ENCODE results near the gene MRNIP.

Gene MRNIP

GRCh38 chr5:179800071-179800695 is 58.4 kb downstream of the MRNIP start:
- Histone ChIP-seq H2BK12ac (ENCODE audit: low read length) (no peak overlapping the region), H2AK5ac (ENCODE audit: low read length) (no peak overlapping the region), H3K9me3 (ENCODE audit: insufficient read depth, low read depth, low read length) (no peaks in the 10 kb centered on the region), H3K9ac (ENCODE audit: low read length) (no peak overlapping the region), H4K8ac (ENCODE audit: low read depth, low read length) (no peak overlapping the region), H3K27me3 (ENCODE audit: insufficient read depth, low read length) (no peaks in the 10 kb centered on the region), H3K27ac (ENCODE audit: low read depth, low read length) (no peak overlapping the region), H3K79me2 (ENCODE audit: control insufficient read depth, insufficient read depth, low read length, poor library complexity) (peaks cover 10% of the 10 kb centered on the region), H3K4me2 (ENCODE audit: low read length) (no peak overlapping the region), H4K91ac (ENCODE audit: low read depth, low read length) (no peak overlapping the region), H3K14ac (ENCODE audit: low read length) (no peak overlapping the region), H3K18ac (ENCODE audit: low read length) (no peak overlapping the region), H3K4me1 (ENCODE audit: control insufficient read depth in 1 of 2, insufficient read depth in 2 of 2, low read length in 2 of 2) (peaks cover 13 to 21% of the 10 kb centered on the region in 2 experiments), H4K12ac (ENCODE audit: low read depth, low read length) (no peak overlapping the region), H3K4ac (ENCODE audit: low read depth, low read length) (no peak overlapping the region), H3K4me3 (ENCODE audit: low read depth, low read length) (no peak overlapping the region), H3K79me1 (ENCODE audit: low read length) (peaks cover 7% of the 10 kb centered on the region), H3K23ac (ENCODE audit: low read length) (no peak overlapping the region), H2AFZ (ENCODE audit: insufficient read depth, low read length, poor library complexity) (no peak overlapping the region), H2BK120ac (ENCODE audit: insufficient read depth, low read length, poor library complexity) (no peak overlapping the region), H3K36me3 (ENCODE audit: control insufficient read depth in 1 of 2, insufficient read depth in 2 of 2, low read length in 2 of 2) (peaks cover 63% of the 10 kb centered on the region in 2 experiments), H2BK5ac (ENCODE audit: low read depth, low read length, poor library complexity) (no peak overlapping the region)
- WGBS (ENCODE audit: extremely low coverage, insufficient coverage, insufficient read length), result no CpG with 5 or more reads among the region's 21 CpGs
- DNase-seq, result no peak

- Histone ChIP-seq H3K14ac (ENCODE audit: low read length) (no peak overlapping the region), H3K4me1 (ENCODE audit: control insufficient read depth in 1 of 2, insufficient read depth in 2 of 2, low read length in 2 of 2) (peaks cover 14 to 20% of the 10 kb centered on the region in 2 experiments), H3K4me2 (ENCODE audit: low read length) (no peak overlapping the region), H2BK5ac (ENCODE audit: low read depth, low read length, poor library complexity) (no peak overlapping the region), H3K36me3 (ENCODE audit: control insufficient read depth in 1 of 2, insufficient read depth in 2 of 2, low read length in 2 of 2) (peaks cover 63% of the 10 kb centered on the region in 2 experiments), H3K27ac (ENCODE audit: low read depth, low read length) (no peak overlapping the region), H2AFZ (ENCODE audit: insufficient read depth, low read length, poor library complexity) (no peak overlapping the region), H3K4ac (ENCODE audit: low read depth, low read length) (no peak overlapping the region), H4K91ac (ENCODE audit: low read depth, low read length) (no peak overlapping the region), H3K9ac (ENCODE audit: low read length) (no peak overlapping the region), H2BK12ac (ENCODE audit: low read length) (no peak overlapping the region), H3K27me3 (ENCODE audit: insufficient read depth, low read length) (no peaks in the 10 kb centered on the region), H3K23ac (ENCODE audit: low read length) (no peak overlapping the region), H2AK5ac (ENCODE audit: low read length) (no peak overlapping the region), H3K18ac (ENCODE audit: low read length) (no peak overlapping the region), H4K12ac (ENCODE audit: low read depth, low read length) (no peak overlapping the region), H3K9me3 (ENCODE audit: insufficient read depth, low read depth, low read length) (no peaks in the 10 kb centered on the region), H2BK120ac (ENCODE audit: insufficient read depth, low read length, poor library complexity) (no peak overlapping the region), H3K79me2 (ENCODE audit: control insufficient read depth, insufficient read depth, low read length, poor library complexity) (peaks cover 6% of the 10 kb centered on the region), H4K8ac (ENCODE audit: low read depth, low read length) (no peak overlapping the region), H3K4me3 (ENCODE audit: low read depth, low read length) (no peak overlapping the region), H3K79me1 (ENCODE audit: low read length) (peaks cover 7% of the 10 kb centered on the region)
- no peak for DNase-seq
- WGBS (ENCODE audit: extremely low coverage, insufficient coverage, insufficient read length), result no CpG with 5 or more reads among the region's 5 CpGs
Measured at GRCh38 chr5:179799644-179799973, 59.0 kb downstream of the MRNIP start.

GRCh38 chr5:179798771-179799643 is 59.6 kb downstream of the MRNIP start:
- H3K23ac ChIP-seq (ENCODE audit: low read length), result no peak overlapping the region
- H4K91ac ChIP-seq (ENCODE audit: low read depth, low read length), result no peak overlapping the region
- H3K9ac ChIP-seq (ENCODE audit: low read length), result no peak overlapping the region
- no peak overlapping the region for H4K8ac ChIP-seq (ENCODE audit: low read depth, low read length)
- no CpG with 5 or more reads among the region's 36 CpGs for WGBS (ENCODE audit: extremely low coverage, insufficient coverage, insufficient read length)
- H2BK5ac ChIP-seq (ENCODE audit: low read depth, low read length, poor library complexity), result no peak overlapping the region
- H2BK120ac ChIP-seq (ENCODE audit: insufficient read depth, low read length, poor library complexity), result no peak overlapping the region
- H3K4me3 ChIP-seq (ENCODE audit: low read depth, low read length), result no peak overlapping the region
- no peaks in the 10 kb centered on the region for H3K27me3 ChIP-seq (ENCODE audit: insufficient read depth, low read length)
- H3K4me1 ChIP-seq (ENCODE audit: control insufficient read depth in 1 of 2, insufficient read depth in 2 of 2, low read length in 2 of 2), result peaks cover 14 to 18% of the 10 kb centered on the region in 2 experiments
- no peak overlapping the region for H3K27ac ChIP-seq (ENCODE audit: low read depth, low read length)
- no peak overlapping the region for H2AK5ac ChIP-seq (ENCODE audit: low read length)
- no peak for DNase-seq
- H3K9me3 ChIP-seq (ENCODE audit: insufficient read depth, low read depth, low read length), result no peaks in the 10 kb centered on the region
- H3K4ac ChIP-seq (ENCODE audit: low read depth, low read length), result no peak overlapping the region
- H3K79me2 ChIP-seq (ENCODE audit: control insufficient read depth, insufficient read depth, low read length, poor library complexity), result peaks cover 6% of the 10 kb centered on the region
- H4K12ac ChIP-seq (ENCODE audit: low read depth, low read length), result no peak overlapping the region
- H3K14ac ChIP-seq (ENCODE audit: low read length), result no peak overlapping the region
- H2AFZ ChIP-seq (ENCODE audit: insufficient read depth, low read length, poor library complexity), result no peak overlapping the region
- peaks cover 7% of the 10 kb centered on the region for H3K79me1 ChIP-seq (ENCODE audit: low read length)
- no peak overlapping the region for H2BK12ac ChIP-seq (ENCODE audit: low read length)
- peaks cover 60 to 61% of the 10 kb centered on the region in 2 experiments for H3K36me3 ChIP-seq (ENCODE audit: control insufficient read depth in 1 of 2, insufficient read depth in 2 of 2, low read length in 2 of 2)
- H3K4me2 ChIP-seq (ENCODE audit: low read length), result no peak overlapping the region
- no peak overlapping the region for H3K18ac ChIP-seq (ENCODE audit: low read length)

- H3K79me2 ChIP-seq (ENCODE audit: control insufficient read depth, insufficient read depth, low read length, poor library complexity), result peaks cover 4% of the 10 kb centered on the region
- H3K36me3 ChIP-seq (ENCODE audit: control insufficient read depth in 1 of 2, insufficient read depth in 2 of 2, low read length in 2 of 2), result peaks cover 59 to 60% of the 10 kb centered on the region in 2 experiments
- no peak overlapping the region for H2AK5ac ChIP-seq (ENCODE audit: low read length)
- H3K4me1 ChIP-seq (ENCODE audit: control insufficient read depth in 1 of 2, insufficient read depth in 2 of 2, low read length in 2 of 2), result peaks cover 11 to 15% of the 10 kb centered on the region in 2 experiments
- H3K79me1 ChIP-seq (ENCODE audit: low read length), result peaks cover 7% of the 10 kb centered on the region
- no peak overlapping the region for H3K23ac ChIP-seq (ENCODE audit: low read length)
- no peak overlapping the region for H2AFZ ChIP-seq (ENCODE audit: insufficient read depth, low read length, poor library complexity)
- H3K4me2 ChIP-seq (ENCODE audit: low read length), result no peak overlapping the region
- H3K18ac ChIP-seq (ENCODE audit: low read length), result no peak overlapping the region
- no peak overlapping the region for H3K4me3 ChIP-seq (ENCODE audit: low read depth, low read length)
- H3K27me3 ChIP-seq (ENCODE audit: insufficient read depth, low read length), result no peaks in the 10 kb centered on the region
- no peak for DNase-seq
- H4K8ac ChIP-seq (ENCODE audit: low read depth, low read length), result no peak overlapping the region
- no peak overlapping the region for H3K4ac ChIP-seq (ENCODE audit: low read depth, low read length)
- H3K27ac ChIP-seq (ENCODE audit: low read depth, low read length), result no peak overlapping the region
- no peak overlapping the region for H4K91ac ChIP-seq (ENCODE audit: low read depth, low read length)
- no peak overlapping the region for H3K9ac ChIP-seq (ENCODE audit: low read length)
- no peak overlapping the region for H2BK120ac ChIP-seq (ENCODE audit: insufficient read depth, low read length, poor library complexity)
- H3K9me3 ChIP-seq (ENCODE audit: insufficient read depth, low read depth, low read length), result no peaks in the 10 kb centered on the region
- H4K12ac ChIP-seq (ENCODE audit: low read depth, low read length), result no peak overlapping the region
- no peak overlapping the region for H3K14ac ChIP-seq (ENCODE audit: low read length)
- no peak overlapping the region for H2BK5ac ChIP-seq (ENCODE audit: low read depth, low read length, poor library complexity)
- no CpG with 5 or more reads among the region's 23 CpGs for WGBS (ENCODE audit: extremely low coverage, insufficient coverage, insufficient read length)
- no peak overlapping the region for H2BK12ac ChIP-seq (ENCODE audit: low read length)
Measured at GRCh38 chr5:179798144-179798770, 60.4 kb downstream of the MRNIP start.

All from trophoblast cell (in vitro differentiated cells and primary cell).